ENCODE measurements around the gene CHADL.
A peak's percentile ranks its signal among the peaks of the same experiment; 100 is the strongest.

The CHADL gene

GRCh38 chr22:41285820-41286638 lies 45.3 kb upstream of the CHADL start, which contains the start of gene RANGAP1:
Gene RANGAP1, minus strand, starts transcription at chr22:41286187. Its CDS starts 5,143 bp downstream, at chr22:41281044.
- Histone ChIP-seq H3K27me3 (ENCODE audit: control insufficient read depth, insufficient read depth, low read length) (no peaks in the 10 kb centered on the region), H3K27ac (peak within 1 kb of the TSS; percentile 85), H2AFZ (peak within 1 kb of the TSS; percentile 87), H3K36me3 (ENCODE audit: control insufficient read depth, insufficient read depth, low read length) (no peaks in the 10 kb centered on the region), H3K79me2 (no peaks in the 10 kb centered on the region), H3K9ac (no peak within 1 kb of the TSS), H3K4me1 (no peaks in the 10 kb centered on the region), H3K4me3 (ENCODE audit: low read depth, low read length) (peak within 1 kb of the TSS; percentile 89), H3K9me3 (ENCODE audit: control insufficient read depth, low read length) (no peaks in the 10 kb centered on the region), H3K4me2 (ENCODE audit: low read length) (peak within 1 kb of the TSS; percentile 90)
- TF ChIP-seq, protein P1, sequence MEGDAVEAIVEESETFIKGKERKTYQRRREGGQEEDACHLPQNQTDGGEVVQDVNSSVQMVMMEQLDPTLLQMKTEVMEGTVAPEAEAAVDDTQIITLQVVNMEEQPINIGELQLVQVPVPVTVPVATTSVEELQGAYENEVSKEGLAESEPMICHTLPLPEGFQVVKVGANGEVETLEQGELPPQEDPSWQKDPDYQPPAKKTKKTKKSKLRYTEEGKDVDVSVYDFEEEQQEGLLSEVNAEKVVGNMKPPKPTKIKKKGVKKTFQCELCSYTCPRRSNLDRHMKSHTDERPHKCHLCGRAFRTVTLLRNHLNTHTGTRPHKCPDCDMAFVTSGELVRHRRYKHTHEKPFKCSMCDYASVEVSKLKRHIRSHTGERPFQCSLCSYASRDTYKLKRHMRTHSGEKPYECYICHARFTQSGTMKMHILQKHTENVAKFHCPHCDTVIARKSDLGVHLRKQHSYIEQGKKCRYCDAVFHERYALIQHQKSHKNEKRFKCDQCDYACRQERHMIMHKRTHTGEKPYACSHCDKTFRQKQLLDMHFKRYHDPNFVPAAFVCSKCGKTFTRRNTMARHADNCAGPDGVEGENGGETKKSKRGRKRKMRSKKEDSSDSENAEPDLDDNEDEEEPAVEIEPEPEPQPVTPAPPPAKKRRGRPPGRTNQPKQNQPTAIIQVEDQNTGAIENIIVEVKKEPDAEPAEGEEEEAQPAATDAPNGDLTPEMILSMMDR (IDR thresholded peaks at IDR 0.05) = peak; percentile 25

GRCh38 chr22:41285441-41285819 lies 44.7 kb upstream of the CHADL start:
- no peaks in the 10 kb centered on the region for H3K4me1 ChIP-seq
- H3K9me3 ChIP-seq (ENCODE audit: control insufficient read depth, low read length) = no peaks in the 10 kb centered on the region
- no peaks in the 10 kb centered on the region for H3K79me2 ChIP-seq
- no peak overlapping the region for H3K27ac ChIP-seq
- no peaks in the 10 kb centered on the region for H3K36me3 ChIP-seq (ENCODE audit: control insufficient read depth, insufficient read depth, low read length)
- no peak overlapping the region for H3K9ac ChIP-seq
- peak overlapping the region; percentile 80 for H2AFZ ChIP-seq
- H3K4me2 ChIP-seq (ENCODE audit: low read length) = peak overlapping the region; percentile 90
- H3K4me3 ChIP-seq (ENCODE audit: low read depth, low read length) = peak overlapping the region; percentile 89
- no peaks in the 10 kb centered on the region for H3K27me3 ChIP-seq (ENCODE audit: control insufficient read depth, insufficient read depth, low read length)
- TF ChIP-seq, protein P1 (IDR thresholded peaks at IDR 0.05) = no peak

GRCh38 chr22:41284465-41284864 lies 43.7 kb upstream of the CHADL start:
- H3K4me3 ChIP-seq (ENCODE audit: low read depth, low read length) = no peak overlapping the region
- no peak overlapping the region for H3K9ac ChIP-seq

DNA sequence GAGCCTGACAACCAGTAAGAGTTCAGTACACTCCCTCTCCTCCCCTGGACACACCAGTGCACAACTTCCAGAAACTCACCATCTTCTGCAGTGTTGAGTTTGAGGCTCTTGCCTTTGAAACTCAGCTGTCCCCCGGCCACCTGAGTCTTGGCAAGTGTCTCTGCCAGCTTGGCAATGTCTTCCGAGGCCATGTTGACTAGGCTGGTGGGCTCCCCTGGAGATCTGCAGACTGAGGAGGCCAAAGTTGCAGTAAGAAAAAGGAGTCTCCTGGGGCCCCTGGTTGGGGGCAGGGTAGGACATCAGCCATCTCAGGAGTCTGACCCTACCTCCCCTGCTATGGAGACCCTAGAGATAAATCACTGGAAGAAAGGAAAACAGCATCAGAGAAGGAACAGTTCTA lies 40.1 kb upstream of the CHADL start:
- Histone ChIP-seq H3K9me3 (ENCODE audit: control insufficient read depth, low read length) (no peaks in the 10 kb centered on the region), H3K4me3 (ENCODE audit: low read depth, low read length) (no peak overlapping the region), H2AFZ (no peak overlapping the region), H3K79me2 (no peaks in the 10 kb centered on the region), H3K4me2 (ENCODE audit: low read length) (no peak overlapping the region), H3K27ac (no peak overlapping the region), H3K27me3 (ENCODE audit: control insufficient read depth, insufficient read depth, low read length) (no peaks in the 10 kb centered on the region), H3K4me1 (no peaks in the 10 kb centered on the region), H3K9ac (no peak overlapping the region), H3K36me3 (ENCODE audit: control insufficient read depth, insufficient read depth, low read length) (no peaks in the 10 kb centered on the region)
- TF ChIP-seq, protein P1 (IDR thresholded peaks at IDR 0.05) = no peak

More at GRCh38 chr22:41284465-41284864, 43.7 kb upstream of the CHADL start:
- H3K79me2 ChIP-seq = no peaks in the 10 kb centered on the region
- H3K27ac ChIP-seq = no peak overlapping the region
- H3K4me1 ChIP-seq = no peaks in the 10 kb centered on the region
- no peaks in the 10 kb centered on the region for H3K27me3 ChIP-seq (ENCODE audit: control insufficient read depth, insufficient read depth, low read length)
- no peak overlapping the region for H3K4me2 ChIP-seq (ENCODE audit: low read length)
- no peaks in the 10 kb centered on the region for H3K9me3 ChIP-seq (ENCODE audit: control insufficient read depth, low read length)
- H2AFZ ChIP-seq = no peak overlapping the region
- TF ChIP-seq, protein P1 (IDR thresholded peaks at IDR 0.05) = no peak
- no peaks in the 10 kb centered on the region for H3K36me3 ChIP-seq (ENCODE audit: control insufficient read depth, insufficient read depth, low read length)

DNA sequence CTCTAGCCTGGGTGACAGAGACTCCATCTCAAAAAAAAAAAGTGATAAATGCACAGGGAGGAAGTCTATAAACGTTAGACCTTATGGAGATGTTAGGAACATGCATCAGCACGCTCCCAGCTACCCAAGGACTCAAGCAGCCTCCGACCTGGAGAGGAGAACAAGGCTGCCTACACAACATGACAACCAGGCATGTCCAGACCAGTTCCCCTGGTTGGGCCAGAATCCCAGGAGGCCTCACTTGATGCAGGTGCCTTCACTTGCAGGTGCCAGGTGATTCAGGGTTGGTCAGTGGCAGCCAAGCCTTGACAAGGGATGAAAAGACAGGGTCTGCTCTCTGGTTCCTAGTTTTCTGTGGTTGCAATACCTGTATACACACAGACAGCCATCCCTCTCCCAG lies 39.3 kb upstream of the CHADL start:
- H3K27ac ChIP-seq = no peak overlapping the region
- H3K4me1 ChIP-seq = no peaks in the 10 kb centered on the region
- TF ChIP-seq, protein P1 (IDR thresholded peaks at IDR 0.05) = no peak
- no peaks in the 10 kb centered on the region for H3K36me3 ChIP-seq (ENCODE audit: control insufficient read depth, insufficient read depth, low read length)
- no peaks in the 10 kb centered on the region for H3K27me3 ChIP-seq (ENCODE audit: control insufficient read depth, insufficient read depth, low read length)
- H3K4me2 ChIP-seq (ENCODE audit: low read length) = no peak overlapping the region
- no peaks in the 10 kb centered on the region for H3K79me2 ChIP-seq
- H2AFZ ChIP-seq = no peak overlapping the region
- no peak overlapping the region for H3K9ac ChIP-seq
- no peaks in the 10 kb centered on the region for H3K9me3 ChIP-seq (ENCODE audit: control insufficient read depth, low read length)
- no peak overlapping the region for H3K4me3 ChIP-seq (ENCODE audit: low read depth, low read length)
